ENCODE data around the gene RND3. TPM values are rescaled to one million over a fixed set of nuclear protein-coding genes. Genes with fewer than 3 reads are reported as not detected.

Gene RND3
- total RNA-seq, 2 experiments from 2014 or later, result not detected

GRCh38 chr2:150418916-150419315 is 68.6 kb downstream of the RND3 start:
- ChIA-PET CTCF (no interaction called here), POLR2A (no interaction called here)
- H3K27ac Mint-ChIP-seq, result no peak overlapping the region
- no peak for DNase-seq
- peaks cover 2% of the 10 kb centered on the region for H3K9me3 Mint-ChIP-seq
- intact Hi-C loops (cut with micrococcal nuclease), result no loop called here
- H3K4me3 Mint-ChIP-seq, result no peak overlapping the region
- H3K4me1 Mint-ChIP-seq (ENCODE audit: low read depth), result no peaks in the 10 kb centered on the region
- no peaks in the 10 kb centered on the region for H3K36me3 Mint-ChIP-seq
- no peaks in the 10 kb centered on the region for H3K27me3 Mint-ChIP-seq
